ENCODE results near the gene KCNN4.

The KCNN4 gene

GRCh38 chr19:43763473-43763939 is 17.3 kb downstream of the KCNN4 start:
- Histone ChIP-seq H3F3A (ENCODE audit: insufficient read depth) (peaks cover 31% of the 10 kb centered on the region), H3K9ac (ENCODE audit: low read length) (0 out of 2 replicates have a peak overlapping the region, but pooled peaks have one; percentile 7)

DNA sequence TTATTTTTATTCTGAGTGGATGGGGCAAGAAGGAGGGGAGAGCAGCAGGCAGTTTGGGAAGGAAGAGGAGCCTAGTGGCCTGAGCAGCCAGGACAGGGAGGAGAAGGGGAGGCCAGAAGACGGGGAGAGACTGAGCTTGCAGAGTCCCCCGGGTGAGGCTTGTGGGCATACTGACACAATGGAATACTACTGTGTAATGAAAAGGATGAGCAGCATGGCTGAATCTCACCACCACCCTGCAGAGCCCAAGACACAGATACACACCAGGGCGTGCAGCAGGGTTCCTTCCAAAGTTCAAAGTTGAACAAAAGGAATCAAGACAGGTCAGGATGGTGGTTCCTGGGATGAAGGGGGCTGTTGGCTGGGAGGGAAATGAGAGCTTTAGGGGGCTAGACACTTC is 18.0 kb downstream of the KCNN4 start:
- H3K27ac ChIP-seq (ENCODE audit: low read depth, low read length): 0 out of 2 replicates have a peak overlapping the region, but pooled peaks have one; percentile 40
- H3K27me3 ChIP-seq (ENCODE audit: low read length): no peaks in the 10 kb centered on the region
- no peaks in the 10 kb centered on the region for H3K9me2 ChIP-seq (replicated peaks; ENCODE audit: insufficient read depth, low read length)
- H3K9me3 ChIP-seq (ENCODE audit: insufficient read depth, low read length): no peaks in the 10 kb centered on the region
- no peaks in the 10 kb centered on the region for H3K79me2 ChIP-seq (ENCODE audit: insufficient read depth, low read length)
- TF ChIP-seq EZH2phosphoT487 (conservative IDR thresholded peaks at IDR 0.05; ENCODE audit: low read length): no peak
- TF ChIP-seq, protein P1, sequence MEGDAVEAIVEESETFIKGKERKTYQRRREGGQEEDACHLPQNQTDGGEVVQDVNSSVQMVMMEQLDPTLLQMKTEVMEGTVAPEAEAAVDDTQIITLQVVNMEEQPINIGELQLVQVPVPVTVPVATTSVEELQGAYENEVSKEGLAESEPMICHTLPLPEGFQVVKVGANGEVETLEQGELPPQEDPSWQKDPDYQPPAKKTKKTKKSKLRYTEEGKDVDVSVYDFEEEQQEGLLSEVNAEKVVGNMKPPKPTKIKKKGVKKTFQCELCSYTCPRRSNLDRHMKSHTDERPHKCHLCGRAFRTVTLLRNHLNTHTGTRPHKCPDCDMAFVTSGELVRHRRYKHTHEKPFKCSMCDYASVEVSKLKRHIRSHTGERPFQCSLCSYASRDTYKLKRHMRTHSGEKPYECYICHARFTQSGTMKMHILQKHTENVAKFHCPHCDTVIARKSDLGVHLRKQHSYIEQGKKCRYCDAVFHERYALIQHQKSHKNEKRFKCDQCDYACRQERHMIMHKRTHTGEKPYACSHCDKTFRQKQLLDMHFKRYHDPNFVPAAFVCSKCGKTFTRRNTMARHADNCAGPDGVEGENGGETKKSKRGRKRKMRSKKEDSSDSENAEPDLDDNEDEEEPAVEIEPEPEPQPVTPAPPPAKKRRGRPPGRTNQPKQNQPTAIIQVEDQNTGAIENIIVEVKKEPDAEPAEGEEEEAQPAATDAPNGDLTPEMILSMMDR (IDR thresholded peaks at IDR 0.05; ENCODE audit: insufficient read depth, low read length, poor library complexity, severe bottlenecking): no peak
- peaks cover 36% of the 10 kb centered on the region for H3F3A ChIP-seq (ENCODE audit: insufficient read depth)
- H4K20me1 ChIP-seq (ENCODE audit: low read depth, low read length): no peaks in the 10 kb centered on the region
- H3K4me3 ChIP-seq (ENCODE audit: insufficient read depth, low read length, poor library complexity, severe bottlenecking): no peak overlapping the region
- no peak overlapping the region for H3K9ac ChIP-seq (ENCODE audit: low read length)
- H3K36me3 ChIP-seq (ENCODE audit: low read length): no peaks in the 10 kb centered on the region
- no peak overlapping the region for H2AFZ ChIP-seq (ENCODE audit: low read depth, low read length, severe bottlenecking)
- H3K4me2 ChIP-seq (ENCODE audit: low read depth, low read length, poor library complexity, severe bottlenecking): no peak overlapping the region

More at GRCh38 chr19:43763473-43763939, 17.3 kb downstream of the KCNN4 start:
- H3K27me3 ChIP-seq (ENCODE audit: low read length): no peaks in the 10 kb centered on the region
- no peaks in the 10 kb centered on the region for H3K79me2 ChIP-seq (ENCODE audit: insufficient read depth, low read length)
- no peaks in the 10 kb centered on the region for H3K9me3 ChIP-seq (ENCODE audit: insufficient read depth, low read length)
- TF ChIP-seq EZH2phosphoT487 (conservative IDR thresholded peaks at IDR 0.05; ENCODE audit: low read length): no peak
- TF ChIP-seq, protein P1 (IDR thresholded peaks at IDR 0.05; ENCODE audit: insufficient read depth, low read length, poor library complexity, severe bottlenecking): no peak
- no peak overlapping the region for H3K4me3 ChIP-seq (ENCODE audit: insufficient read depth, low read length, poor library complexity, severe bottlenecking)
- no peaks in the 10 kb centered on the region for H4K20me1 ChIP-seq (ENCODE audit: low read depth, low read length)
- H3K27ac ChIP-seq (ENCODE audit: low read depth, low read length): peak overlapping the region; percentile 40
- H2AFZ ChIP-seq (ENCODE audit: low read depth, low read length, severe bottlenecking): no peak overlapping the region
- 0 out of 2 replicates have a peak, but pooled peaks cover 2% of the 10 kb centered on the region for H3K36me3 ChIP-seq (ENCODE audit: low read length)
- H3K9me2 ChIP-seq (replicated peaks; ENCODE audit: insufficient read depth, low read length): no peaks in the 10 kb centered on the region
- no peak overlapping the region for H3K4me2 ChIP-seq (ENCODE audit: low read depth, low read length, poor library complexity, severe bottlenecking)

DNA sequence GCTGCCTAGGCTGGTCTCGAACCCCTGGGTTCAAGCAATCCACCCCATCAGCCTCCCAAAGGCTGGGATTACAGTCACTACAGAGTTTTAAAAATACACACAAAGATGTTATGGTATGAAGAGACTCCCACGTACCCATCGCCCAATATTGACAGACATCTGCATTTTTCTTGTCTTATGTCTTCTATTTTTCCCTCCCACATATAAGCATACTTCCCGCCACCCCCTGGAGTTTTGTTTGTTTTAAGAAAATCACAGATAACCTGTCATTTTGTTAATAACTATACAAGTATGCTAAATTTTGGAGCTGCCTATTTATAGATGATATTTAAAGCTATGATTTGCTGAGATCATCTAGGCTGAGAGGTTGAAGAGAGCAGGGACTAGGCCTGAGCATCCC is 19.8 kb downstream of the KCNN4 start:
- Histone ChIP-seq H3K9ac (ENCODE audit: low read length) (no peak overlapping the region), H2AFZ (ENCODE audit: low read depth, low read length, severe bottlenecking) (no peak overlapping the region), H4K20me1 (ENCODE audit: low read depth, low read length) (no peaks in the 10 kb centered on the region), H3K36me3 (ENCODE audit: low read length) (no peaks in the 10 kb centered on the region), H3K27ac (ENCODE audit: low read depth, low read length) (no peak overlapping the region), H3K27me3 (ENCODE audit: low read length) (no peaks in the 10 kb centered on the region), H3K79me2 (ENCODE audit: insufficient read depth, low read length) (peaks cover 7% of the 10 kb centered on the region; the same call in 1 of the 2 replicates), H3K9me3 (ENCODE audit: insufficient read depth, low read length) (no peaks in the 10 kb centered on the region), H3F3A (ENCODE audit: insufficient read depth) (peaks cover 48% of the 10 kb centered on the region), H3K4me3 (ENCODE audit: insufficient read depth, low read length, poor library complexity, severe bottlenecking) (no peak overlapping the region), H3K4me2 (ENCODE audit: low read depth, low read length, poor library complexity, severe bottlenecking) (no peak overlapping the region), H3K9me2 (replicated peaks; ENCODE audit: insufficient read depth, low read length) (no peaks in the 10 kb centered on the region)
- TF ChIP-seq EZH2phosphoT487 (conservative IDR thresholded peaks at IDR 0.05; ENCODE audit: low read length): no peak
- TF ChIP-seq, protein P1 (IDR thresholded peaks at IDR 0.05; ENCODE audit: insufficient read depth, low read length, poor library complexity, severe bottlenecking): no peak
